Keratinocyte (primary cell): ENCODE measurements around the gene CPB1. TPM values are rescaled to one million over a fixed set of nuclear protein-coding genes. Genes with fewer than 3 reads are reported as not detected.

ENCODE experiments used
- DNase-seq: peaks from one replicate; pipeline ENCODE4 v3.0.0-alpha.2; 2011; ENCODE audit warnings: low read depth, missing footprints, low spot score
- FAIRE-seq: peaks from 2 replicates; lab custom pipeline; 2011; peaks lifted over from hg19 to GRCh38; lab: Jason Lieb, UNC
- H2AFZ ChIP-seq: 2 replicates; pipeline ENCODE4 v1.6.0; 2012; ENCODE audit warnings: low read length, control low read depth, inconsistent platforms; ENCODE audit not compliant: control insufficient read depth
- H3K27ac ChIP-seq: 2 replicates; pipeline ENCODE4 v1.5.1; 2011; ENCODE audit warnings: low read length; ENCODE audit not compliant: control insufficient read depth, insufficient read depth
- H3K27me3 ChIP-seq: 3 replicates; pipeline ENCODE4 v1.6.0; 2011; ENCODE audit warnings: low read length; ENCODE audit not compliant: control insufficient read depth, insufficient read depth; ENCODE audit errors: extremely low read depth
- H3K36me3 ChIP-seq, 2 experiments: 2 replicates in 1 of 2; 3 replicates in 1 of 2; pipeline ENCODE4 v1.5.1; 2011; ENCODE audit warnings: low read length in 2 of 2, mild to moderate bottlenecking in 1 of 2; ENCODE audit not compliant: control insufficient read depth in 2 of 2, insufficient read depth in 2 of 2; ENCODE audit errors: extremely low read depth in 1 of 2
- H3K4me1 ChIP-seq: 3 replicates; pipeline ENCODE4 v1.5.1; 2011; ENCODE audit warnings: low read length; ENCODE audit not compliant: control insufficient read depth, insufficient read depth; ENCODE audit errors: extremely low read depth
- H3K4me2 ChIP-seq: 3 replicates; pipeline ENCODE4 v1.6.0; 2011; ENCODE audit warnings: low read depth, low read length; ENCODE audit not compliant: control insufficient read depth, insufficient read depth; ENCODE audit errors: extremely low read depth
- H3K4me3 ChIP-seq, 3 experiments: fragments of 200-600 bp in 1 of 3; sonication (generic) in 1 of 3; 2 replicates in 2 of 3; 3 replicates in 1 of 3; pipeline ENCODE4 v1.5.1; 2011 to 2016; ENCODE audit warnings: low read length in 3 of 3, mild to moderate bottlenecking in 3 of 3, control low read depth in 2 of 3, inconsistent platforms in 1 of 3, low read depth in 1 of 3, mixed read lengths in 1 of 3, mixed run types in 1 of 3, moderate library complexity in 1 of 3; ENCODE audit not compliant: control insufficient read depth in 2 of 3, insufficient read depth in 2 of 3; ENCODE audit errors: extremely low read depth in 1 of 3
- H3K79me2 ChIP-seq: 2 replicates; pipeline ENCODE4 v1.6.0; 2012; ENCODE audit warnings: low read length; ENCODE audit not compliant: control insufficient read depth, insufficient read depth
- H3K9ac ChIP-seq: 3 replicates; pipeline ENCODE4 v1.6.0; 2011; ENCODE audit warnings: low read length; ENCODE audit not compliant: control insufficient read depth, insufficient read depth; ENCODE audit errors: extremely low read depth
- H3K9me1 ChIP-seq: 3 replicates; pipeline ENCODE4 v1.6.0; 2011; ENCODE audit warnings: low read length; ENCODE audit not compliant: control insufficient read depth, insufficient read depth; ENCODE audit errors: extremely low read depth
- H3K9me3 ChIP-seq: 2 replicates; pipeline ENCODE4 v1.5.1; 2012; ENCODE audit warnings: low read depth, low read length; ENCODE audit not compliant: control insufficient read depth
- H4K20me1 ChIP-seq: 3 replicates; pipeline ENCODE4 v1.6.0; 2011; ENCODE audit warnings: low read length; ENCODE audit not compliant: control insufficient read depth, insufficient read depth; ENCODE audit errors: extremely low read depth
- CTCF ChIP-seq, 3 experiments: IDR thresholded peaks in 1 of 3; conservative IDR thresholded peaks in 1 of 3; optimal IDR thresholded peaks in 1 of 3; 2 replicates in 2 of 3; 3 replicates in 1 of 3; pipeline versions ENCODE3 to v1.5.1; 2011; ENCODE audit warnings: low read length in 3 of 3, mild to moderate bottlenecking in 3 of 3, moderate library complexity in 2 of 3, control low read depth in 1 of 3, inconsistent platforms in 1 of 3; ENCODE audit not compliant: insufficient read depth in 2 of 3; ENCODE audit errors: extremely low read depth in 1 of 3
- EZH2 ChIP-seq: IDR thresholded peaks from one replicate; pipeline ENCODE4 v1.6.1; 2012; ENCODE audit warnings: inconsistent platforms, mild to moderate bottlenecking, low read length, moderate library complexity
- dilution Hi-C: fragments of 300-500 bp; cut with MboI; formaldehyde crosslinking; loops from one replicate; pipeline ENCODE4 v1.7.0; 2020; ENCODE audit warnings: low sequenced_read_pairs; ENCODE audit not compliant: extremely low pct_ligation_motif_present
- polyA plus RNA-seq, 5 experiments: library from polyadenylated mRNA; depleted of rRNA in 3 of 5; stranded (reverse) in 3 of 5; stranded (forward) in 1 of 5; unstranded in 1 of 5; fragments of >200 nt; gene quantifications; 1 replicate in 1 of 5; 2 replicates in 3 of 5; 3 replicates in 1 of 5; pipeline versions ENCODE4 v1.2.1 to v1.2.3, GENCODE V29; 2011 to 2012; ENCODE audit warnings: missing spikeins in 2 of 5, low read depth in 1 of 5, low replicate concordance in 1 of 5

CPB1 gene
- polyA plus RNA-seq, 1 donor (not counting 4 experiments of a cell fraction or from before 2014, with no cell fraction given) = not detected

- H3K4me2 ChIP-seq = no peak overlapping the region
- DNase-seq (no peak), FAIRE-seq (no peak)
- H4K20me1 ChIP-seq = no peaks in the 10 kb centered on the region
- dilution Hi-C loops = no loop called here
- no peak for TF ChIP-seq EZH2
- TF ChIP-seq CTCF (optimal IDR thresholded peaks at IDR 0.05 in 1 of 3, IDR thresholded peaks at IDR 0.05 in 1 of 3, conservative IDR thresholded peaks at IDR 0.05 in 1 of 3; ENCODE audit: extremely low read depth in 1 of 3, insufficient read depth in 2 of 3, low read length in 3 of 3) = no peak
- no peaks in the 10 kb centered on the region for H3K79me2 ChIP-seq
- no peaks in the 10 kb centered on the region for H3K36me3 ChIP-seq
- H3K9me1 ChIP-seq = no peaks in the 10 kb centered on the region
- H2AFZ ChIP-seq = no peak overlapping the region
- no peaks in the 10 kb centered on the region for H3K4me1 ChIP-seq
- no peaks in the 10 kb centered on the region for H3K27me3 ChIP-seq
- no peak overlapping the region for H3K27ac ChIP-seq
- H3K9ac ChIP-seq = no peak overlapping the region
- no peak overlapping the region for H3K4me3 ChIP-seq
- no peaks in the 10 kb centered on the region for H3K9me3 ChIP-seq
Observed at GRCh38 chr3:148857316-148857715, 29.7 kb downstream of the CPB1 start.

GRCh38 chr3:148861277-148861869 lies 33.8 kb downstream of the CPB1 start:
- H4K20me1 ChIP-seq = no peaks in the 10 kb centered on the region
- H3K36me3 ChIP-seq = no peaks in the 10 kb centered on the region
- no peak overlapping the region for H3K27ac ChIP-seq
- FAIRE-seq = no peak
- TF ChIP-seq CTCF (optimal IDR thresholded peaks at IDR 0.05 in 1 of 3, IDR thresholded peaks at IDR 0.05 in 1 of 3, conservative IDR thresholded peaks at IDR 0.05 in 1 of 3; ENCODE audit: extremely low read depth in 1 of 3, insufficient read depth in 2 of 3, low read length in 3 of 3) = peak in 2 of 3 experiments; percentile 27 to 42
- TF ChIP-seq EZH2 = no peak
- H3K27me3 ChIP-seq = no peaks in the 10 kb centered on the region
- DNase-seq = peak; percentile 9
- no peaks in the 10 kb centered on the region for H3K4me1 ChIP-seq
- H3K4me3 ChIP-seq = no peak overlapping the region
- dilution Hi-C loops = no loop called here
- no peaks in the 10 kb centered on the region for H3K79me2 ChIP-seq
- no peak overlapping the region for H2AFZ ChIP-seq
- H3K9me3 ChIP-seq = no peaks in the 10 kb centered on the region
- no peak overlapping the region for H3K4me2 ChIP-seq
- no peaks in the 10 kb centered on the region for H3K9me1 ChIP-seq
- no peak overlapping the region for H3K9ac ChIP-seq
